Ishikawa (cell line): ENCODE data around the gene GPX1.

ENCODE experiments used
- CEBPB ChIP-seq: IDR thresholded peaks from 2 replicates; pipeline ENCODE4 v1.6.1; 2012
- CREB1 ChIP-seq: IDR thresholded peaks from 2 replicates; pipeline ENCODE4 v1.6.1; 2012; ENCODE audit warnings: low read depth
- EGR1 ChIP-seq: IDR thresholded peaks from 2 replicates; pipeline ENCODE4 v1.6.1; 2012
- EP300 ChIP-seq: IDR thresholded peaks from 2 replicates; pipeline ENCODE4 v1.6.1; 2012; ENCODE audit warnings: borderline replicate concordance
- FOXM1 ChIP-seq: IDR thresholded peaks from 2 replicates; pipeline ENCODE4 v1.6.1; 2012; ENCODE audit warnings: low read depth, borderline replicate concordance
- NFIC ChIP-seq: IDR thresholded peaks from 2 replicates; pipeline ENCODE4 v1.6.1; 2012
- RAD21 ChIP-seq: IDR thresholded peaks from 2 replicates; pipeline ENCODE4 v1.6.1; 2012; ENCODE audit warnings: low read depth
- TAF1 ChIP-seq: IDR thresholded peaks from 2 replicates; pipeline ENCODE4 v1.6.1; 2012; ENCODE audit warnings: low read depth, mild to moderate bottlenecking
- TCF12 ChIP-seq: IDR thresholded peaks from 2 replicates; pipeline ENCODE4 v1.6.1; 2012; ENCODE audit warnings: low read depth
- TEAD4 ChIP-seq: IDR thresholded peaks from 2 replicates; pipeline ENCODE4 v1.6.1; 2012
- YY1 ChIP-seq: IDR thresholded peaks from 2 replicates; pipeline ENCODE4 v1.6.1; 2012; ENCODE audit warnings: low read depth
- ZBTB7A ChIP-seq: IDR thresholded peaks from 2 replicates; pipeline ENCODE4 v1.6.1; 2012; ENCODE audit warnings: low read depth
- TF ChIP-seq, protein P1 (sequence below): IDR thresholded peaks from 2 replicates; pipeline ENCODE4 v1.6.1; 2012; ENCODE audit warnings: low read depth, mild to moderate bottlenecking
- TF ChIP-seq, protein P2 (sequence below): IDR thresholded peaks from 2 replicates; pipeline ENCODE4 v1.6.1; 2012
- TF ChIP-seq, protein P3 (sequence below): IDR thresholded peaks from 2 replicates; pipeline ENCODE4 v1.6.1; 2012

The GPX1 gene

DNA sequence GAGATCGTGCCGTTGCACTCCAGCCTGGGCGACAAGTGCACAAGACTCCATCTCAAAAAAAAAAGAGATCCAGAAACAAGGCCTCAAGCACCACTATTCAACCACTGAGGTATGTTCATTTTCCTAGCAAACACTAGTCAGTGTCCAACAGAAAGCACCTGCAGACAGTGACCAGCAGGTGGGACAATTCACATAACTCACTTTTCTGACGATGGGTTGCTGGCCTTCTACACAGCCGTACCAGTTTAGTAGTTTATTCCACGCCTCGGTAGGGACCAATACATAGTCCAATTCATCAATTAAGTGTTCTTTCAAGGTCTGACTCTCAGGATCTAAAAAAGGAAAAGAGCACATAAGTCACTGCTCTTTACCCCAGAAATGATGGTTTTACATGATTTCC, 30.7 kb downstream of the GPX1 start:
- no peak for TF ChIP-seq CREB1
- TF ChIP-seq EP300: no peak
- no peak for TF ChIP-seq YY1
- TF ChIP-seq ZBTB7A: no peak
- no peak for TF ChIP-seq TCF12
- peak; percentile 14; the same call in 1 of the 2 replicates for TF ChIP-seq RAD21
- no peak for TF ChIP-seq EGR1

DNA sequence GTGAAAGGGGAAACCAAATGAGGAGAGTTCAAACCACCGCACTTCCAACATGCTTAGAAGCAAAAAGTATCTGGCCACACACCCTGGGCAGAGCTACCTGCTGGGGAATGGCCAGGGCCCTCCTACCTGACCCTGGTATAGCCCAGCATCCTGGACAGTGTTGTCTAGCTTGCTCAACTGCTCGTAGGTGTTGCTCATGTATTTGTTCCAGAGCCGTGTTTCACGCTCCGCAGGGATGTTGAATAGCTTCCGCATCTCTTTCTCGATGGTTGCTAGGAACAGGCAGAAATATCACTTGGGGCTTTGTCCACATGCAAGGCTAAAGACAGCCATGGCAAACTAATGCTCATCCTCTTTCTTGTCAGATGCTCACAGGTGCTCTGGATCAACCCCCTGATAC, 33.4 kb downstream of the GPX1 start:
- no peak for TF ChIP-seq NFIC
- no peak for TF ChIP-seq EGR1
- TF ChIP-seq, protein P1, sequence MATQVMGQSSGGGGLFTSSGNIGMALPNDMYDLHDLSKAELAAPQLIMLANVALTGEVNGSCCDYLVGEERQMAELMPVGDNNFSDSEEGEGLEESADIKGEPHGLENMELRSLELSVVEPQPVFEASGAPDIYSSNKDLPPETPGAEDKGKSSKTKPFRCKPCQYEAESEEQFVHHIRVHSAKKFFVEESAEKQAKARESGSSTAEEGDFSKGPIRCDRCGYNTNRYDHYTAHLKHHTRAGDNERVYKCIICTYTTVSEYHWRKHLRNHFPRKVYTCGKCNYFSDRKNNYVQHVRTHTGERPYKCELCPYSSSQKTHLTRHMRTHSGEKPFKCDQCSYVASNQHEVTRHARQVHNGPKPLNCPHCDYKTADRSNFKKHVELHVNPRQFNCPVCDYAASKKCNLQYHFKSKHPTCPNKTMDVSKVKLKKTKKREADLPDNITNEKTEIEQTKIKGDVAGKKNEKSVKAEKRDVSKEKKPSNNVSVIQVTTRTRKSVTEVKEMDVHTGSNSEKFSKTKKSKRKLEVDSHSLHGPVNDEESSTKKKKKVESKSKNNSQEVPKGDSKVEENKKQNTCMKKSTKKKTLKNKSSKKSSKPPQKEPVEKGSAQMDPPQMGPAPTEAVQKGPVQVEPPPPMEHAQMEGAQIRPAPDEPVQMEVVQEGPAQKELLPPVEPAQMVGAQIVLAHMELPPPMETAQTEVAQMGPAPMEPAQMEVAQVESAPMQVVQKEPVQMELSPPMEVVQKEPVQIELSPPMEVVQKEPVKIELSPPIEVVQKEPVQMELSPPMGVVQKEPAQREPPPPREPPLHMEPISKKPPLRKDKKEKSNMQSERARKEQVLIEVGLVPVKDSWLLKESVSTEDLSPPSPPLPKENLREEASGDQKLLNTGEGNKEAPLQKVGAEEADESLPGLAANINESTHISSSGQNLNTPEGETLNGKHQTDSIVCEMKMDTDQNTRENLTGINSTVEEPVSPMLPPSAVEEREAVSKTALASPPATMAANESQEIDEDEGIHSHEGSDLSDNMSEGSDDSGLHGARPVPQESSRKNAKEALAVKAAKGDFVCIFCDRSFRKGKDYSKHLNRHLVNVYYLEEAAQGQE: no peak
- TF ChIP-seq, protein P2, sequence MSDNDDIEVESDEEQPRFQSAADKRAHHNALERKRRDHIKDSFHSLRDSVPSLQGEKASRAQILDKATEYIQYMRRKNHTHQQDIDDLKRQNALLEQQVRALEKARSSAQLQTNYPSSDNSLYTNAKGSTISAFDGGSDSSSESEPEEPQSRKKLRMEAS: no peak
- no peak for TF ChIP-seq ZBTB7A
- TF ChIP-seq RAD21: no peak
- no peak for TF ChIP-seq TEAD4
- no peak for TF ChIP-seq TCF12
- no peak for TF ChIP-seq CREB1
- TF ChIP-seq, protein P3, sequence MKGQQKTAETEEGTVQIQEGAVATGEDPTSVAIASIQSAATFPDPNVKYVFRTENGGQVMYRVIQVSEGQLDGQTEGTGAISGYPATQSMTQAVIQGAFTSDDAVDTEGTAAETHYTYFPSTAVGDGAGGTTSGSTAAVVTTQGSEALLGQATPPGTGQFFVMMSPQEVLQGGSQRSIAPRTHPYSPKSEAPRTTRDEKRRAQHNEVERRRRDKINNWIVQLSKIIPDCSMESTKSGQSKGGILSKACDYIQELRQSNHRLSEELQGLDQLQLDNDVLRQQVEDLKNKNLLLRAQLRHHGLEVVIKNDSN: no peak
- TF ChIP-seq YY1: no peak
- no peak for TF ChIP-seq FOXM1
- TF ChIP-seq EP300: no peak

DNA sequence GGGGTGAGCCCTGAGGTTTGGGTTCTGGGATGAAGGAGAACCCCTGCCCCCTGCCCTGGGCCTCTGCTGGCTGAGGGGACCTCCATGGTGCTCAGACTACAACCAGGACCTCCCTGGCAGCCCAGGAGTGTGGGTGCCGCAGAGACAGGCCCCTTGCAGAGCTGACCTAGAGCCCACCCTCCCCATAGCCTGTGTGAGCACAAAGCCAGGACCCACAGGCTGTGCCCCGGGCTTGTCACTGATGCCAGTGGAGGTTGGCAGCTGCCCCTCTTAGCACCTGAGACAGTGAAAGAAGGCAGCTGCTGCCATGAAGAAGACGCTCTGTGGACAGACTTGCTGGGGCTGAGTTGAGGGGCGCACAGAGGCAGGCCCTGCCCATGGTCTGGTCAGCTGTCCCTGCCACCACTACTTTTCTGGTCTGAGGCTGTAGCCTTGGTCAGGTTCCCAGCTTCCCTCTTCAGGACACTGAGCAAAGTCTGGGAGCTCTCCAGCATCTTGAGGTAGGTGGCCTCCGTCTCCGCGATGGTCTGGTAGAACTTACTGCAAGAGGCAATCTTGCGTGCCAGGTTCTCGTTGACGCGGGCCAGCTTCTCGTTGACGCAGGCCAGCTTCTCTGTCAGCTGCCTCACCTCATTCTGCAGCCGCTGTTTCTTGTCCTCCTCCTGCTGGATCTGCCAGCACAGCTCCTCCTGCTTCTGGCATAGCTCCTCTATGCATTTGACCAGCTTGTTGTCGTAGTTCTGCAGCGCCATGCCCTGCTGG, 41.3 kb downstream of the GPX1 start:
- TF ChIP-seq, protein P1: no peak
- TF ChIP-seq, protein P2: no peak
- TF ChIP-seq ZBTB7A: no peak
- TF ChIP-seq NFIC: no peak
- no peak for TF ChIP-seq TEAD4
- no peak for TF ChIP-seq CEBPB

DNA sequence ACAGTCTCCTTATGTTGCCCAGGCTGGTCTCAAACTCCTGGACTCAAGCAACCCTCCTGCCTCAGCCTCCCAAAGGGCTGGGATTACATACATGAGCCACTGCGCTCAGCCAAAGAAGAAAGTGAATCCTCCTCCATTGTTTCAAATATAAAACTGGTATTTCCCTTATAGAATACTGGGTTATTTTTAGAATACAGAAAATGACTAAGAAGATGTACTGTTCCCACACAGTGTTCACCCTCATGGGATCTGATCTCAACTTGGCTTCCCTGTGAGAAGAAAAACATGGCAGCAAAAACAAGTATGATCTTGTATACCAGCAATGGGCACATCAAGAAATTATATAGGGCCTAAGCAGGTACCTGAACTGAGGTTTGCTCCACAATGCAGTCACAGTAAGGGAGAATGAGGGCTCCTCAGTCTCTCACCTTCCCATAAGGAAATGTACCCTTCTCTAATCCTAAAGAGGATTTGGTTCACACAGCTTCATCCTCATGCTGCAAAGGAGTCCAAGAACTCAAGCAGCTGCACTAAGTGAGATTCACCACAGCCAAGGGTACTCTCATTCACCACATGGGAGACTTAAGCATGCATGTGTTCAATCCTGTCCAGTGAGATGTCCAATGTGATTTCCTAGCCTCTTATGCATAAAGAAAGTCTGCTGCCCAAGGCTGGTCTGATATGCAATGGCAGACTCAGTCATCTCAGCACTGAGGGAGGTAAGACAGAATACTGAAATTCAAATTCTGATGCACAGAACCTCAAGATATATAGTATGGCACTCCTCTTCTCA, 44.1 kb downstream of the GPX1 start:
- TF ChIP-seq ZBTB7A (no peak), CREB1 (no peak), TCF12 (no peak), TAF1 (no peak), CEBPB (no peak), TEAD4 (no peak), YY1 (no peak), EGR1 (no peak), EP300 (no peak)
- TF ChIP-seq, protein P2: no peak

DNA sequence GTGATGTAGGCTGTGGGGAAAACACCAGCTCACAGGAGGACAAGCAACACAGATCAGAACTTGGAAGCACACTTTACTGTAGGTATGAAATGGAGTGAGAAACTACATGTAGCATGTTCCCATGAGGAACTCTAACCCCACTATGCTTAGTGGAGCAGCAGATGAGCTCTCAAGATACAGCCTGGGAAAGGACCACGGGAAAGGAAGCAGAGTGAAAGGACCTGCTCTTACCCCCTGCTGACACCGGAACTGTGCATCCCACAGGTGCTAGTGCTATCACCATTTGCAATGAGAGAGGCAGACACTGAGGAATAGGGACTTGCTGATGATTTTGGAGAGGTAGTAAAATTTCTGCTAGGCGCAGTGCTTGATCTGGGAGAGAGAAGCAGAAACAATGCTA, 46.9 kb downstream of the GPX1 start:
- TF ChIP-seq ZBTB7A (no peak), CREB1 (no peak), TEAD4 (no peak), TAF1 (no peak), EGR1 (no peak), FOXM1 (no peak), RAD21 (no peak)
- TF ChIP-seq, protein P3: no peak
